Endothelial cell of hepatic sinusoid (primary cell): ENCODE data around the gene APOBEC2.

Experiments used
- in situ Hi-C: cut with HindIII; loops from 2 replicates; pipeline ENCODE4 v1.10.0; 2017; ENCODE audit warnings: low sequenced_read_pairs

The APOBEC2 gene

DNA sequence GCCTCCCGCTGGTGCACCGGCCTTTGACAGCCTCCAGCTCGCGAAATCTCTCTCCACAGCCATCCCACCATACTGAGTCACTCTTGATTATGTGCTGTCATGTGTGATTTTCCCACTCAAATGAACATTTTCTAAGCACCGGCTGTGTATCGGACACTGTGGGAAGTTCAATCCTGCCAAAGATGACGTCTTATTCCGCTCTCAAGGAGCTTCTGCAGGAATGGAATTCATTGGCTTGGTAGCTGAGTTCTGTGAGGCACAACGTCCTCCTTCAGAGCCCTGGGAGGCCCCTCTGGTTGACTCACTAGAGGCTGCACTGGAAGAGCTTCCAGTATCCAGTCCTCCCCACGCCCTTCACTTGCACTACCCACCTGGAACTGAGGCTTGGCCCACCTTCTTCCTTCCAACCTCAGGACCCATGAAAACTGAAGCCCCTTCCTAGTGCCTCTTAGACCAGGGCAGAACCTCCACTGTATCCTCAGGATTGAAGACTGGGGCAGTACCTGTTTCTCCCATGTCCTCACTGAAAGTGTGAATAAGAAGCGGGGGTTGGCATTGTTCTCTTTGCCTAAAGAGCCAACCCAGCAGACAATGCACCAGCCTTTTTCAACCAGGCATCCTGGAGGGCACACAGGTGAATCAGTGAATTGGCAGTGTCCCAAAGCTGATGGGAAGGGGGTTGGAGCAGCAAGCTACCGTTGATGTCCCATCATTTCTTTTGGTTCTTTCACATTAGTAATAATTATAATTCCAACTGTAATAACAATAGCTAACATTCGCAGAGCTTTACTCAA lies 15.7 kb upstream of the APOBEC2 start:
- in situ Hi-C loops, result no loop called here

DNA sequence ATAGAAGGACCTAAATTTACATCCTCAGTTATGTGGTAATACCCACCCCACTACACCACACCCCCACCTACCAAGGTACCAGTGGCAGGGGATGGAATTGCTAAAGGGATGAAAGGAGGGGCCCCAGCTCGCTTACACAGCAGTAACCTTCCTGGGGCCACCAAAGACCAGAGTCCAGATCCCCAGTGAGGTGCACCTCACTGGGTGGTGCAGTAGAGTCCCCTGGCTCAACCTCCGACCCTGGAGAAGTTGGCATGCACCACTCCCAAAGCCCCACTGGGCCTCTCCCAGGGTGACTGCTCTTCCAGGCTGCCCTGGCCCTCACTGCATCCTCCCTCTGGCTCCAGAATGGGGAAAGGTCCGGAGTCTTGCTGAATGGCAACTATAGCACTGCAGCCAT lies 14.8 kb upstream of the APOBEC2 start:
- in situ Hi-C loops, result no loop called here

DNA sequence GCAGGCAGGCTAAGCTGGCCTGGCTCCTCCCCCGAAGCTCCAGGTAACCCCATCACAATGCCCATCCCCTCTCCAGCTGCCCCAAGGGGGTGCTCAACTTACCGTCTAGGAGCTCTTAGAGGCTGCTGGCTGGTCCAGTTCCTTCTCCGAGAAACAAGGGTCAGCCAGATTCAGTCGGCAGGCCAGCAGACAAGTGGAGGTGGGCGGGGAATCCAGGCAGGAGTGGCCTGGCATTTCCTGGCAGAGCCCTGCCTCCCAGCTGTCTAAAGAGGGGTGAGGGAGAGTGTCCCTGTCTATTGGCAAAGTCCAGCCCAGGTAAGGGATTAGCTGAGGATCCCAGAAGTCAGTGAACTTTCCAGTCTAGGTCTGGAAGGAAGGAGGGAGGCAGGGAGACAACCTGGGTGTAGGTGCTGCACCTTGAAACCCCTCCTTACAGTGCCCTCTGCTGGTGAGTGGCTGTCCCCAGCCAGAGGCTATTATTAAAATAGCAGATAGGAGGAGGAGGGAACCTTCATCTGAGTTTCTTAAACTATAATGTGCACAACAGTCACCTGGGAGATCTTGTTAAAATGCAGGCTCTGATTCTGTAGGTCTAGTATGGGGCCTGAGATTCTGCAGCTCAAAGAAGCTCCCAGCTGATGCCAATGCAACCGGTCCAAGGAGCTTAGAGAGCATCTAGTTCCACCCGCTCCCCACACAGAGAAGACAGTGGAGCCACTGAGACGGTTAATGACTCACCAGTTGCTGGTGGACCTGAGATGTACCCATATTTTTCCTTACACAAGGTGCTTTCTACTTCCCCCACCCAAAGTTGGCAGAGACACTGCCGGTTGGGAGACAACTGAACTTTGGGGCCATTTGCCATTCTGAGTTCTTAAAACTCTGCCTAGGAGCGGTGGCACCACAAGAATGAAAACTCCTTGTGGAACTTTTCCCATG lies 13.7 kb upstream of the APOBEC2 start, which contains the start of gene UNC5CL:
TSS of gene UNC5CL (minus strand) at position 162 of the 939 bp plus-strand sequence. CDS start 4,147 bp downstream, outside the sequence.
- in situ Hi-C loops, result no loop called here

DNA sequence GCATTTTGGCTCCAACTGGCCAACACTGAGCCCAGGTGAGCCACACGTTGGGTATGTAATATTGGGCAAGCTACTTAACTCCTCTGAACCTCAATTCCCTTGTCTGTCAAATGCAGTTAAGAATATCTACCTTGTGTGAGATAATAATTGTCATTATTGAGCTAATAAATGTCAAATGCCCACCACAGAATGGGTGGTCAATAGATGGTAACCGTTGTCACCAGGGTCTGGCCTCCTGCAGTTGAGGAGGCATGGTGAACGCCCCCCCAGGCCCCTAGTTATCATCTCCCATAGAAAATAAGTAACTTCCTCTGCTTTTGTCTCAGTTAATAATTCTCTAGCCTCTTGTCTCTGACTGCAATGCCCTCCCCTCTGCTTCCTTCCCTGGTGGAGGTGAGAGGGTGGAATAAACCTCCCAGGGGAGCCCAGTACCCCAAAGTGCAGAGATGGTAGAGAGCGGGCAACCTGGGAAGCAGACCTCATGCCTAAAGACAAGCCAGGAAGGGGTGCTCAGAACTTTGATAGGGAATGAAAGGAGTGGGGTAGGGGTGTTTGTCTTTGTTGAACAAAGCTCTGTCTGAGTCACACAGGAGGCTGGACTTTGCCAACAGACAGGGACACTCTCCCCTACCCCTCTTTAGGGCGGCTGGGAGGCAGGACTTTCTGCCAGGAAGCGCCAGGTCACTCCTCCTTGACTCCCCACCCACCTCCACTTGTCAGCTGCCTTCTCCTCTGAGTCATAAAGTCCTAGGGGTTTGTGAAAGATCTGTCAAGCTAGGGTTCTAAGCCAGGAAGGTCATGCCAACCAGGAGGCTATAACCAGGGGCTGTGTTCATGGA lies 12.7 kb upstream of the APOBEC2 start:
- in situ Hi-C loops, result no loop called here

DNA sequence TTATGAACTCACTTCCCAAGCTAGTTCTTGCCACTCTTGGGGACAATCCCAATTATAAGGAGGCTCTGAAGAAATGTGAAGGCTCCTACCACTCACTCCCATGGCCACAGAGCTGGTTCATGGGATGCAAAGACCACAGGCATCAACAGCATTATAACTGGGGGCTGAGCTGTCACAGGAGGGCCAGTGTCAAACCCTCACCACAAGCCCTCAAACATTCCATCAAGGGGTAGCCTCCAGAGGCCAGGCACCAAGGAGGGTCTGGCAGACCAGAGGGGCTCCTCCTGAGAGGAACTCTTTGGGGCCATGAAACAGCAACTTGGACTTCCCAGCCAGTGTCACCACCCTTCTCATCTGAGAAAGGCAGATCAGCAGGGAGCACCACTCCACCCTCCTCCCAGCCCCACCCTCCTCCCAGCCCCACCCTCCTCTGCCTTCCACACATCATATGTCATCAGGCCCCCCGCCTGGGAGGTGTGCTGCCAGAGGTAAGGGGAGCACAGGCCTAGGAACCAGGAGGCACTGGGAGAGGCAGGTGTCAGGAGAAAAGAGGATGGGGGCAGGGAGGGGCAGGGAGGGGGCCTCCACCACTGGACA lies 12.0 kb upstream of the APOBEC2 start:
- in situ Hi-C loops, result no loop called here

DNA sequence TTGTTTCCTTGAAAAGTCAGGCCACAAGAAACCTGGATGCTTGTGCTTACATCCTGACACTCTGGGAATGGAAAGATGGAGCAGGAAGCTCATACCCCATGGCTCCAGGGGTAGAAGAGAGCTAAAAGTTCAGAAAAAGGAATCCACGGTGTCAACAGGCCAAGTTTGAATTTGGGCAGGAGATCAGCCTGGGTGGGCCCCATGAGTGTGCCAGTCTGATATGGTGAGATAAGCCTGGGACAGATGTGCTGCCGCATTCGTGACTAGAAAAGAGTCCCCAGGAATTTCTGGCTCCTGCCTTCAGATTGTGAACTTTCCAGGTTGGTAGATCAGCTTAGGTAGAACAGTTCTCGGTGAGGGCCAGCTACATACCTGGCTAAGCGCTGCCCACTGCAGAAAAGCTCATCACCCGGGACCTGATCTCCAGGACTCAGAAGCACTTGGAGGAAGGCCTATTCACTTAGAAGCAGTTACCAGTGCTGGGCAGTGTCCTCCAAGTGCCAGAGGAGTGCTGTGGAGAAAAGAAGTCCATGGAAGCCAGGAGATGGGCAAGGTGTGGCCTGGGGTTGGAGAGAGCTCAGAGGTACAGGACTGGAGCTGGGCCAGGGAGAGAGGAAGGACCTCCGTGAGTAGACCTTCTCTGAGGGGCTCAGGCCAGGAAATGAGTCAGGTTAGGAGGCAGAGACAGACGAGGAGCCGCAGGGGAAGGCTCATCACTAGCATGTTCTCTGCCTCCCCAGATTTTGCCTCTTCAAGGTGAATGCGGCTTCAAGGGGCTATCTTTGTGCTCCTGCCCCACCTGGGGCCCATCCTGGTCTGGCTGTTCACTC lies 10.6 kb upstream of the APOBEC2 start, which contains the start of gene TSPO2:
TSS of gene TSPO2 (plus strand) at position 242 of the 830 bp plus-strand sequence. CDS start at position 761, 519 bp downstream.
- in situ Hi-C loops, result no loop called here

DNA sequence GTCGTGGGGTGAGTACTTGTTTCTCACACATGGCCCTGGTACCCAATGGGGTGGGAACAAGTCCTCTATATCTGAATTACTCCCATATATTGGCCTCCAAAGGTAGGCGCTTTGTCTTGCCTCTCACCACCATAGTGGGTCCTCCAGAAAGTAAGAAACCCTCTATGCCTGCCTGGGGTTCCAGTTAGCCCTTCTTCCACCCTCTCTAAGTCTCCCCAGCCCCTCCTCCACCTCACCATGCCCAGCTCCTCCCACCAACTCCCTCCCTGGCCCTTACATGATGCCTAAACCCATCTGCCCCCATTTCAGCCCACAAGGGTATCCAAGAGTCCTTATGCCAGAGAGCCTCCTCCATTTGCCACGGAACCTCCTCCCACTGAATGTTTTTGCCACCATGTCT lies 9.9 kb upstream of the APOBEC2 start:
- in situ Hi-C loops, result no loop called here

DNA sequence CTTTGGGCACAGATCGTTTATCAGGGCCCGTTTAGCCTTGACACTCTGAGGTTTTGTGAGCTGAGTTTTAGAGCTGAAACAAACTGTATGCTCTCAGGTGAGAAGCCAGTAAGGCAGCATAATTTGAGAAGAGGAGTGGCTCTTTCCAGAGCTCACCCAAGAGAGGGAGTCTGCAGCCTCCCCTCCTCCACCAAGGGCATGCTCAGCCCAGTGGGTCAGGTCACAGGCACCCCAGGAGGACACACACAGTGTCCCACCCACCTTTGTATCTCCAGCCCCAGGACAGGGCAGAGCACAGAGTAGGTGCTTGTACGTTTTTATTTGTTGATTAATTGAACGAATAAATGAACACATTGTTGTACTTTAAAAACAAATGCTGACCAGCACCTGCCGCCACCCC lies 7.3 kb upstream of the APOBEC2 start:
- in situ Hi-C loops, result no loop called here

DNA sequence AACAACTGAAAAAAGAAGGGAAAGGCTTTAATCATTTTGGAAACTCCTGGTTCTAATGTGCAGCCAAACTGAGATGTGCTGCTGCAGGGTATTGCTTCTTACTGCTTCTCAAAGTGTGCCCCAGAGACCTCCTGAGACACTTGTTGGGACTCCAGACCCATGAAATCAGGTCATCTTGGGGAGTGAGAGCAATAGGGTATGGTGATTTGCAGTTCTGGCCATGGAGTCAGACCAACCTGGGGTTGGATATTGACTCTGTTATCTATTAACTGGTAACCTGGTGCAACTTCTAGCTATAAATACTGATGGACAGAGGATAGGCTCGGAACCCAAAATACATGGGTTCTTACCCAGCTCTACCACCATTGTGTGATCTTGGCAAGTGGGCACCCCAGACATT lies 6.9 kb upstream of the APOBEC2 start:
- in situ Hi-C loops, result no loop called here

DNA sequence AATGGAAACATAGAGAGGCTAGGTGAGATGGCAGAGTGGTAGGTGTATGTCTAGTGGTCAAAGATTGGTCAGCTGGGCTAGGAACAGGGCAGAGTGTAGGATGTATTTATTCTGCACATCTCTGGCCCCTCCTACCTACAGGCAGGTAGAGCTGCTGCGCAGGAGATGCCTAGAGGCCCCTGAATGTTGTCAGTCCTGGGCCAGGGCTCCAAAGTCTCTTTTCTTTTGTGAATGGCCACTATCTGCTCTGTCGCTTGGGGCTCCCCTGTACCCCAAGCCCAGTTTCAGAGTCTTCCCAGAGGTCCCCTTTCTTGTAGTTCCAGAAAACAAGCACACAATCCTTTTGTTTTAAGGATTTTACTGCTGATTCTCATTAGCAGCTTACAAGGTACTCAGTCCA lies 5.7 kb upstream of the APOBEC2 start:
- in situ Hi-C loops, result no loop called here

DNA sequence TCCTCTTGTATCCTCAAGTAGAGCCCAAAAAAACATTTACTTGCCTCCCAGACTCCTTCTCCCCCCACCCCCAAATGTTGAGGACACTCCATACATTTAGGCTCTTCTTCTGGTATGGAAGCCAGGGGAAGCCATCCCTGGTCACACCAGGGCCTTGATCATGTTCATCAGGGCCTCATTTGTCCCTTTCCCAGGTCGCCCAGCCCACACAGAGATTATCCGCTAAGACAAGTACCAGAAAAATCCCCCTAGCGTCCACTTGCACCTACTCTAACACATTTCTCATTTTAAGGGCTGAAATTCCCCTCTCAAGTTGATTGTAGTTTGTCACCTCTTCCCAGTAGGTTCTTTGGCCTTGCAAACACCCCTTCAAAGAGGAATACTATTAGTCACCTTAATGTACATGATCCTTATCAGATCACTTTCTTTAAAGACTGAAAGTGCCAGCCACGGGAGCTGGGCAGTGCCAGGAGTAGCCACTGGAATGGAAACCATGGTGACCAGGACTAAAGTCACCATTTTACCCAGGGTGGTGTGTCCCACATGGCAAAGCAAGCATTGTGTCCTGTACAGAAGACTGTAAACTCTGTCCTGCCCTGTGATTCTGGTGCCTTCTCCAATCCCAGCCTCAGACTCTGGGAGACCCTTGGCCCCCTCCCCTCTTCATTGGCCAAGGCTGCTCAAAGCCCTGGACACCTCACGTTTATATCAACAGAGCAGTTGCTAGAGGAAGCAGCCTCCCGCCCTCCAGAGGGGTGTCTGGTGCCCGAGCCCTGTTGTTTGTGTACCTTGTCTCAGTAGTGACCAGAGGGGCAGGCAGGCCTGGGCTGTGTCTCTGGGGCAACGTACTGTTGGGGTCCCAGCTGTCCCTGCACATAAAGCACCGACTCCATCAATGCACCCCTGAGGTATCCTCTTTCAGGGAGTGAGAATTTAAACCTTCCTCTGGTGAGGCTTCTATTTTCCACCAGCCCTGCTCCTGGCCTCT lies 5.0 kb upstream of the APOBEC2 start:
- in situ Hi-C loops, result no loop called here

DNA sequence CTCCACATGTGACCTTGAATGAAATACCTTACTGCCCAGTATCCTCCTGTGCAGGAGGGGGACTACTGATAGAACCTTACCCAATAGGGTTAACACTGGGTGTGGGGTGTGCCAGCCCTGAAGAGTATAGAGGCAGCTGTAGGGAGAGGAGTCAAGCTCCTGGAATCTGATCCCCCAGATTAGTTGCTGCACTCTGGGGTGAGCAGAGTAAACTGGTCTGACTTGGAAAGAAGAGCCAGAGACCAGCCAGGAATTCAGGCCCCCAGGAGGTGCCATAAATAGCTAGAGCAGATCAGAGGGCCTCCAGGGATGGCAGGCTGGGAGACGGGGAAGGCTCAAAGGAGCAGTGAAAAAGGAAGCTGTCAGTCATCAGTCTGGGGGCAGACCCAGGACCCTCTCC lies 3.5 kb upstream of the APOBEC2 start:
- in situ Hi-C loops, result no loop called here

DNA sequence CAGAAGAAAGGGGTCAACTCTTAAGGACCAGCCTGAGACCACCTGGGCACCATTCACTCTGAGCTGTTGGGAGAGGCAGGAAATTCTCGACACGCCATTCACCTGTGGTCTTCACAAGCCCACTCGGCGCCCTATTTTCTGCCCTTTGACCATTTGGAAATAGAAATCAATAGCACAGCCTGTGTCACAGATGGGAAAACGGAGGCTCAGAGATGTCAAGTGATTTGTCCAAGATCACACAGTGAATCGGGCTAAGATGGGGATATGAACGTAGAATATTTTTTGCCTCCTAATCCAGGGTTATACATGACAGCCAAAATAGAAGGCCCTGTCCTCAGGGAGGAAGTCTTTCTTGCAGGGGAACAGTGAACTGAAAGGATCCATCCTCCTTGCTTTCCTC lies 3.0 kb upstream of the APOBEC2 start:
- in situ Hi-C loops, result no loop called here

DNA sequence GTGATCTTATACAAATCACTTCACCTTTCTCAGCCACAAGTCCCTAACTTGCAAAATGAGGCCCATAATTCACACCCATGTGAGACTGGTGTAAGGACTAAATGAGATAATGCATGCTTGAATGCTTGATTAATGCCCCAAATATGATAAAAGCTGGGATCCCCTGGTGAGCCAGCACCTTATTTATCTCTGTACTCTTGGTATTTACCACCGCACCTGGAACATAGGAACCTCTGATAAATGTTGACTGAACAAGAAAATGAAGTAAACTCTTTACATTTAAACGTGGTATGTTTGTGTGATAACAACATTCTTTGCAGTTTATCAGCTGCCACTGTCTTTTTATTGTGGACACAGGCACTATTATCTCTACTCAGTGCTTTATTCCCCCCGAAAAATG lies 2.5 kb upstream of the APOBEC2 start:
- in situ Hi-C loops, result no loop called here

DNA sequence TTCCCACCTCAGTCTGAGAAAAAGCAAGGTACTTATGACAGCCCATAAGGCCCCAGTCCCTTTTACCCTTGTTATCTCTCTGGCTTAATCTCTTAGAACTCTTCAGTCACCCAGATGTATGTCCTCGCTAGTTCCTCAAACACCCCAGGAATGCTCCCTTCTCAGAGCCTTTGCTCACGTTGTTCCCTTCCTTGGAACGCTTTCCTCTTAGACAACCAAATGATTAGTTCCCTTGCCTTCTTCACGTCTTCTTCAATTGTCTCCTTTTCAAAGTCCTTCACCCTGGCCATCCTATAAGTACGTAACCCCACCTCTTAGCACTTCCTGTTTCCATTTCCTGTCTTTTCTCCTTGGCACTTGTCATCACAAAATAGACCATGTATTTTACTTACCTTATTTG lies 1.1 kb upstream of the APOBEC2 start:
- in situ Hi-C loops, result no loop called here

DNA sequence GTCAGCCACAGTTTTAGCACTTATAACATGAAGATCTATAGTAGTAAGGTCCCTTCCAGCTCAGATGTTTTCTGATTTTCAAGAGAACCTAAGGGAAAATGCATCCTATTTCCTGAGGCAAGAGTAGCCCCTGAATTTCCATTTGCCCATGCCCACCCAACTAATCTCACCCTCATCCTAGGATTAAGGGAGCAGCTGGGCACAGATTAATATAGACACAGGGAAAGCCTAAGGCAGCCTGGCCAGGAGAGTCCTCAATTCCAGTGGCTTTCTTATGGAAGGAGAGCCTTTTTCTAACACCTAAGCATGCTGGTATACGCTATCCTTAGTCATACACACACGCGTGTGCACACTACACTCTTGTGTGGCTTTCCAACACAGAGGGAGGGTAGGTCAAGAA lies 1.5 kb downstream of the APOBEC2 start:
- in situ Hi-C loops, result no loop called here

DNA sequence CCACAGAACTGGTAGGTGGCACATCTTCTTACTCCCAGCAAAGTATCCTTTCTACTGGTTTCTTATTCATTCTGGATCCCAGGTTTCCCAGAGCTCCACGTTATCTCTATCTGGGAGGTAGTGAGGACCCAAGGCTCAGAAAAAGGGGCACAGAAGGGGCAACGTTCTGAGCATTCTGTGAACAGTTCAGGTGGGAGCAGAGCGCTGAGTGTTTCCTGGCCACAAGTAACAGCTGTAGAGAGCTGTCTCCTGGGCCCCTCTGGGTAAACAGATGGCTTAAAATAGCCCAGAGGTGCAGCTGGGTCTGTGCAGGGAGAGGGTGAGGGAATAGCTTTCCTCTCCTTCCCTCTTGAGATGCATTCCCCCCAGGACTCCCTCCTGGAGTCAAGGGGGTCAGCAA lies 2.1 kb downstream of the APOBEC2 start:
- in situ Hi-C loops, result no loop called here

DNA sequence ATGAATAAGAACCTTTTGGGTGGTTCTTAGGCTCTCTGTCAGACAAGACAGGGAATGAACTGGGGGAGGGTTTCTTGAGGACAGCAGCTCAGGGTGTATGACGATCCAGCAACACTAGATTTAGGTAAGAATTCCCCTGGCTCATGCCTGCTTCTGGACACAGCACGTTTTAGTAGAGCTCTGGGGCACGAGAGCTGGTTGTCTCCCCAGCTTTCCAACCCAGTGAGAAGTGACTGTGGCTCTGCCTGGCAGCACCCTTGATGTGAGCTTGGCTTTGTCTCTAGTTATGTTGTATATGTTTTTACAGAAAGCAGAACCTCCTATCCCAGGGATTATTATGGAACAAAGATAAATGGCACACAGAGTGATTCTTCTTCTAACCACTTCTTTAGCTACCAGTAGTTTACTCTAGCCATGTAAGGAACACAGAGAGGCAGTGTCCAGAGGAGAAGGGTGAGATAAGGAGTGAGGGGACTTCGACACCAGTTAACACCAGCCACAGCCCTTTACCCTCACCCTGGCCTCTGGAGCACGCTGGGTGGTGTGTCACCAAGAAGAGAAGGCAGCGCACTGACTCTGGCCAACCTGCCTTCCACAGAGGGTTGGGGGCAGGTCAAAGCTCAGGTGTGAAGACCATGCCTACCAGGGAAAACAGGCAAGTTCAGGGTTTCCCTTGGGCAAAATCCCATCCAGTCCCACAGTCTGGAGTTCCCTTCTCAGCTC lies 3.9 kb downstream of the APOBEC2 start:
- in situ Hi-C loops, result no loop called here
